IMR-90 (cell line): ENCODE measurements around the gene ABCA4. TPM values are rescaled to one million over a fixed set of nuclear protein-coding genes. Genes with fewer than 3 reads are reported as not detected.

ENCODE experiments used
- ATAC-seq: fragments of 200-7000 bp; cut with Tn5 transposase; 2 replicates; pipeline ENCODE4 v1.9.1; 2020; ENCODE audit warnings: low read depth, mild to moderate bottlenecking, moderate library complexity
- BruUV-seq: library from RNA; stranded (reverse); fragments of 400-500 nt; replicated peaks from 2 replicates; lab custom pipeline; 2021; lab: Mats Ljungman, UMichigan
- CTCF ChIA-PET: fragments of 300-600 bp; formaldehyde crosslinking; extraction: SDS; loops from one replicate; lab custom pipeline; 2021; ENCODE audit warnings: antibody characterized with exemption; lab: Yijun Ruan, JAX
- POLR2A ChIA-PET: fragments of 300-600 bp; sonication (Branson Sonifier 250); formaldehyde crosslinking; loops from one replicate; lab custom pipeline; 2022; ENCODE audit warnings: antibody characterized with exemption; ENCODE audit not compliant: unreplicated experiment; lab: Charles Lee
- DNase-seq: peaks from one replicate; pipeline ENCODE4 v3.0.0; 2013
- H2AFZ ChIP-seq: replicated peaks from 2 replicates; pipeline ENCODE3; 2013; ENCODE audit warnings: low read length, mild to moderate bottlenecking; ENCODE audit not compliant: poor library complexity
- H2AK5ac ChIP-seq: 2 replicates; pipeline ENCODE4 v1.6.1; 2013; ENCODE audit warnings: low read depth, low read length, inconsistent platforms
- H2AK9ac ChIP-seq: replicated peaks from 2 replicates; pipeline ENCODE3; 2013; ENCODE audit warnings: mild to moderate bottlenecking, low read depth, low read length, moderate library complexity; ENCODE audit not compliant: poor library complexity
- H2BK120ac ChIP-seq: 2 replicates; pipeline ENCODE4 v1.6.1; 2013; ENCODE audit warnings: low read depth, low read length, inconsistent platforms
- H2BK15ac ChIP-seq: 3 replicates; pipeline ENCODE4 v1.6.1; 2013; ENCODE audit warnings: low read depth, low read length, inconsistent platforms
- H2BK20ac ChIP-seq: 2 replicates; pipeline ENCODE4 v1.6.1; 2013; ENCODE audit warnings: low read depth, mild to moderate bottlenecking, inconsistent platforms, low read length, moderate library complexity
- H2BK5ac ChIP-seq: 2 replicates; pipeline ENCODE4 v1.6.1; 2013; ENCODE audit warnings: mild to moderate bottlenecking, low read depth, low read length, inconsistent platforms; ENCODE audit not compliant: poor library complexity, severe bottlenecking
- H3K14ac ChIP-seq: replicated peaks from 2 replicates; pipeline ENCODE4 v1.6.1; 2013; ENCODE audit warnings: low read depth, low read length, inconsistent platforms
- H3K18ac ChIP-seq: 2 replicates; pipeline ENCODE4 v1.6.1; 2013; ENCODE audit warnings: low read depth, low read length, control low read depth
- H3K23ac ChIP-seq: 2 replicates; pipeline ENCODE4 v1.6.1; 2013; ENCODE audit warnings: low read depth, low read length, inconsistent platforms
- H3K27ac ChIP-seq: 2 replicates; pipeline ENCODE4 v1.5.1; 2013; ENCODE audit warnings: mild to moderate bottlenecking, control low read depth, low read length; ENCODE audit not compliant: insufficient read depth
- H3K27me3 ChIP-seq: 2 replicates; pipeline ENCODE4 v1.6.1; 2013; ENCODE audit warnings: low read length; ENCODE audit not compliant: control insufficient read depth, insufficient read depth
- H3K36me3 ChIP-seq: 2 replicates; pipeline ENCODE4 v1.6.1; 2013; ENCODE audit warnings: low read length, mixed read lengths; ENCODE audit not compliant: control insufficient read depth, insufficient read depth
- H3K4ac ChIP-seq: 2 replicates; pipeline ENCODE4 v1.6.1; 2013; ENCODE audit warnings: low read depth, low read length, inconsistent platforms
- H3K4me1 ChIP-seq: 2 replicates; pipeline ENCODE4 v1.6.1; 2013; ENCODE audit warnings: low read length, mixed read lengths; ENCODE audit not compliant: control insufficient read depth, insufficient read depth
- H3K4me2 ChIP-seq: 2 replicates; pipeline ENCODE4 v1.6.1; 2013; ENCODE audit warnings: low read depth, mild to moderate bottlenecking, control low read depth, low read length, moderate library complexity
- H3K4me3 ChIP-seq: 2 replicates; pipeline ENCODE4 v1.5.1; 2013; ENCODE audit warnings: low read depth, mild to moderate bottlenecking, control low read depth, low read length, moderate library complexity; ENCODE audit not compliant: insufficient read depth
- H3K56ac ChIP-seq: 2 replicates; pipeline ENCODE4 v1.6.1; 2013; ENCODE audit warnings: low read length, inconsistent platforms; ENCODE audit not compliant: insufficient read depth; ENCODE audit errors: extremely low read depth
- H3K79me1 ChIP-seq, 2 experiments: 2 replicates each; pipeline ENCODE4 v1.6.1; 2013; ENCODE audit warnings: low read length in 2 of 2, inconsistent platforms in 1 of 2, low read depth in 1 of 2
- H3K9ac ChIP-seq: 2 replicates; pipeline ENCODE4 v1.6.1; 2013; ENCODE audit warnings: low read depth, low read length, control low read depth
- H3K9me1 ChIP-seq: 2 replicates; pipeline ENCODE4 v1.6.1; 2013; ENCODE audit warnings: low read length, inconsistent platforms; ENCODE audit not compliant: insufficient read depth
- H3K9me3 ChIP-seq: 2 replicates; pipeline ENCODE4 v1.6.1; 2013; ENCODE audit warnings: low read length; ENCODE audit not compliant: control insufficient read depth, insufficient read depth
- H4K20me1 ChIP-seq: 2 replicates; pipeline ENCODE4 v1.6.1; 2013; ENCODE audit warnings: low read length, inconsistent platforms; ENCODE audit not compliant: insufficient read depth
- H4K5ac ChIP-seq: 2 replicates; pipeline ENCODE4 v1.6.1; 2013; ENCODE audit warnings: mild to moderate bottlenecking, low read depth, low read length, control low read depth
- H4K8ac ChIP-seq, 2 experiments: 2 replicates each; pipeline ENCODE4 v1.6.1; 2013; ENCODE audit warnings: low read depth in 2 of 2, low read length in 2 of 2, control low read depth in 1 of 2, inconsistent platforms in 1 of 2
- H4K91ac ChIP-seq: 2 replicates; pipeline ENCODE4 v1.6.1; 2013; ENCODE audit warnings: low read depth, low read length, inconsistent platforms; ENCODE audit not compliant: insufficient read depth
- CEBPB ChIP-seq: IDR thresholded peaks from 2 replicates; pipeline ENCODE4 v1.6.1; 2012; ENCODE audit warnings: low read depth, low read length, improper control_type of control experiment
- MAFK ChIP-seq: IDR thresholded peaks from 2 replicates; pipeline ENCODE4 v1.6.1; 2012; ENCODE audit warnings: low read depth, low read length, improper control_type of control experiment
- MXI1 ChIP-seq: IDR thresholded peaks from 2 replicates; pipeline ENCODE4 v1.6.1; 2012; ENCODE audit warnings: low read depth, mild to moderate bottlenecking, low read length, moderate library complexity, borderline replicate concordance
- NFE2L2 ChIP-seq: fragments of 150-350 bp; IDR thresholded peaks from 2 replicates; pipeline ENCODE4 v1.6.1; 2016; ENCODE audit warnings: low read depth, mild to moderate bottlenecking, low read length
- WGBS, 2 experiments: methylation state at CpG; one replicate each; pipeline versions ENCODE4 v1.1.5 to v1.1.7; 2013; ENCODE audit warnings: missing lambda C conversion rate in 2 of 2; ENCODE audit not compliant: insufficient read length in 1 of 2; ENCODE audit errors: extremely low coverage in 2 of 2; 5-methylcytosine and 5-hydroxymethylcytosine counted together
- dilution Hi-C: fragments of 300-500 bp; cut with HindIII; formaldehyde crosslinking; loops from one replicate; pipeline ENCODE4 v1.14.3; 2018; ENCODE audit warnings: low sequenced_read_pairs; ENCODE audit not compliant: unreplicated experiment
- in situ Hi-C: fragments of 300-500 bp; cut with MboI; formaldehyde crosslinking; loops from 3 replicates; pipeline ENCODE4 v1.14.3; 2019; ENCODE audit warnings: low sequenced_read_pairs, inconsistent platforms, mixed read lengths
- intact Hi-C: fragments of 100-400 bp; cut with micrococcal nuclease; formaldehyde crosslinking; loops from 2 replicates; pipeline ENCODE4 v1.10.0; 2022
- polyA plus RNA-seq, 3 experiments: library from polyadenylated mRNA; depleted of rRNA; stranded (reverse); fragments of >200 nt; gene quantifications; 2 replicates each; pipeline ENCODE4 v1.2.3, GENCODE V29; 2012; ENCODE audit warnings: low replicate concordance in 1 of 3
- total RNA-seq: library from RNA; depleted of rRNA; stranded (reverse); fragments of >200 nt; gene quantifications from 2 replicates; pipeline ENCODE4 v1.2.3, GENCODE V29; 2012

Gene ABCA4
- total and polyA plus RNA-seq, 2 of the 4 experiments (the other 2 are of a cell fraction), result under 0.01 to 0.36 TPM

DNA sequence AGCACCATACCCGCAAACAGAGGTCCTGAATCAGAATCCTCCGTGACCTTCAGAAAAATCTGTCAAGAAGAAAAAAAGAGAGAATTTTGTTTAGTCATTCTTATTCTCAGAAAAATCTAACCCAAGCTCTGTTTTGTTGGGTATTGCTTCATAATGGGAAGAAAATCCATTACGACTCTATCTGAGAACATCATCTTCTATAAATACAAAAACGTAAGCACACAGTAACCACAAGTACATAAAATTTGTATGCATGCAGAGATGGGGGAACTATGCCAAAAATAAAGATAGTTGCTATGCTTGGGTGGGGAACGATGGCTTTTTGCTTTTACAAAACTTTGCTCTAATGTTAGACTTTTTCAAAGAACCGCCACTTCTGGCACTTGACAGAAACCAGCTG, 84.2 kb downstream of the ABCA4 start:
- Histone ChIP-seq H3K27me3 (no peaks in the 10 kb centered on the region), H3K23ac (peak overlapping the region; percentile 10; the same call in 1 of the 2 replicates), H3K4me1 (peaks cover 23% of the 10 kb centered on the region), H3K4me3 (no peak overlapping the region), H3K4me2 (peak overlapping the region; percentile 58), H4K8ac (peak overlapping the region; percentile 20 to 26; a peak in 1 of 4 replicates), H2BK20ac (peak overlapping the region; percentile 61), H3K79me1 (no peaks in the 10 kb centered on the region), H3K18ac (peak overlapping the region; percentile 88), H2AFZ (no peak overlapping the region), H3K9ac (peak overlapping the region; percentile 16; the same call in 1 of the 2 replicates), H3K9me1 (peaks cover 5% of the 10 kb centered on the region), H4K91ac (peak overlapping the region; percentile 71), H3K27ac (peak overlapping the region; percentile 98; the same call in 1 of the 2 replicates), H2BK5ac (peak overlapping the region; percentile 41), H3K14ac (peak overlapping the region; percentile 69), H3K4ac (peak overlapping the region; percentile 75), H3K56ac (no peak overlapping the region), H2BK120ac (peak overlapping the region; percentile 72), H3K9me3 (no peaks in the 10 kb centered on the region), H2AK5ac (peak overlapping the region; percentile 17; the same call in 1 of the 2 replicates), H3K36me3 (no peaks in the 10 kb centered on the region), H2AK9ac (no peak overlapping the region), H2BK15ac (peak overlapping the region; percentile 61; the same call in 2 of the 3 replicates), H4K20me1 (no peaks in the 10 kb centered on the region), H4K5ac (peak overlapping the region; percentile 52; the same call in 1 of the 2 replicates)
- ChIA-PET POLR2A (no interaction called here), CTCF (interaction anchor here (1.4 to 4.7 kb wide), 3 partner anchors 9 to 298 kb away, joined by 5 to 32 read pairs (median 22); no protein-coding TSS in a partner anchor)
- no CpG with 5 or more reads among the region's 6 CpGs for WGBS, 2 experiments
- in situ Hi-C loops, result loop anchor here (25.0 kb wide), 1 partner anchor 426 kb away; no protein-coding TSS in a partner anchor
- intact Hi-C loops, result no loop called here
- peak; percentile 91 for DNase-seq
- ATAC-seq, result peak; percentile 62
- no TSS peak for BruUV-seq
- dilution Hi-C loops, result no loop called here
- TF ChIP-seq MAFK (0 out of 2 replicates have a peak, but pooled peaks have one; percentile 15), CEBPB (peak; percentile 97), MXI1 (no peak), NFE2L2 (peak; percentile 93)
